Upper lobe of left lung (tissue), 4 donors: ENCODE data around the gene HAP1.

Experiments used
- CTCF ChIP-seq, 6 experiments: fragments of 450-650 bp in 4 of 6; fragments of 200-600 bp in 2 of 6; sonication (generic) in 2 of 6; IDR thresholded peaks; one replicate each; pipeline ENCODE4 v1.5.1; 2016 to 2019; ENCODE audit warnings: antibody characterized with exemption in 6 of 6
- EP300 ChIP-seq, 4 donors: sonication (generic); formaldehyde crosslinking; IDR thresholded peaks; one replicate each; pipeline ENCODE4 v1.5.1; 2017; ENCODE audit warnings: antibody characterized with exemption in 4 of 4, control low read depth in 2 of 4
- POLR2A ChIP-seq, 4 donors: fragments of 450-650 bp; IDR thresholded peaks; one replicate each; pipeline ENCODE4 v1.5.1; 2016 to 2017; ENCODE audit warnings: antibody characterized with exemption in 4 of 4, mild to moderate bottlenecking in 2 of 4
- POLR2AphosphoS5 ChIP-seq, 2 donors: sonication (generic); formaldehyde crosslinking; IDR thresholded peaks; one replicate each; pipeline ENCODE4 v1.5.1; 2017; ENCODE audit warnings: antibody characterized with exemption in 2 of 2

GRCh38 chr17:41686281-41686680, 48.2 kb downstream of the HAP1 start:
- TF ChIP-seq CTCF (IDR thresholded peaks at IDR 0.05) (no peak), POLR2A (IDR thresholded peaks at IDR 0.05) (no peak), EP300 (IDR thresholded peaks at IDR 0.05) (no peak), POLR2AphosphoS5 (IDR thresholded peaks at IDR 0.05) (no peak)
